Thyroid gland (tissue), 4 donors: ENCODE data around the gene SCN4B.

Source experiments
- POLR2A ChIP-seq, 2 donors: fragments of 450-650 bp; IDR thresholded peaks; one replicate each; pipeline ENCODE4 v1.6.1; 2017; ENCODE audit warnings: antibody characterized with exemption in 2 of 2, mild to moderate bottlenecking in 2 of 2, moderate library complexity in 1 of 2
- TF ChIP-seq, protein P1 (sequence below), 6 experiments: fragments of 200-600 bp in 3 of 6; fragments of 450-650 bp in 3 of 6; sonication (generic) in 3 of 6; IDR thresholded peaks; one replicate each; pipeline ENCODE4 v1.5.1; 2016 to 2019; ENCODE audit warnings: antibody characterized with exemption in 6 of 6, mild to moderate bottlenecking in 2 of 6, inconsistent platforms in 1 of 6, moderate library complexity in 1 of 6

DNA sequence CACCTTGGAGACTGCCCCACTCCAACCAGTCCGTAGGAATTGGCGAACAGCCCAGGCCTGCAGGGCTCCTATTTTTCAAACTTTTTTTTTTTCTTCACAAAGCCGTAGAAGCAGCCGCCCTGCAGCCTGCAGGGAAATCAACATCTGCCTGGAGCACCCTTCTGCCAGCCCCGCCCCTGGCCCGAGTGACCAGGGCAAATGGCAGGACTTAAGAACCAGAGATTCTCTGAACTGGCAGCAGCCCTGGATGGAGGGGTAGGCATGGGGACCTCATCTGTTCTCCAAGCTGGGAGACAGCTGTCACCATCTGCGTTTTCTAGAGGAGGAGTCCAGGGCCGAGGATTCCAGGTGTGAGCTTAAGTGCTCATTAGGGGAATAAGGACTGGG, 18.3 kb upstream of the SCN4B start:
- TF ChIP-seq, protein P1, sequence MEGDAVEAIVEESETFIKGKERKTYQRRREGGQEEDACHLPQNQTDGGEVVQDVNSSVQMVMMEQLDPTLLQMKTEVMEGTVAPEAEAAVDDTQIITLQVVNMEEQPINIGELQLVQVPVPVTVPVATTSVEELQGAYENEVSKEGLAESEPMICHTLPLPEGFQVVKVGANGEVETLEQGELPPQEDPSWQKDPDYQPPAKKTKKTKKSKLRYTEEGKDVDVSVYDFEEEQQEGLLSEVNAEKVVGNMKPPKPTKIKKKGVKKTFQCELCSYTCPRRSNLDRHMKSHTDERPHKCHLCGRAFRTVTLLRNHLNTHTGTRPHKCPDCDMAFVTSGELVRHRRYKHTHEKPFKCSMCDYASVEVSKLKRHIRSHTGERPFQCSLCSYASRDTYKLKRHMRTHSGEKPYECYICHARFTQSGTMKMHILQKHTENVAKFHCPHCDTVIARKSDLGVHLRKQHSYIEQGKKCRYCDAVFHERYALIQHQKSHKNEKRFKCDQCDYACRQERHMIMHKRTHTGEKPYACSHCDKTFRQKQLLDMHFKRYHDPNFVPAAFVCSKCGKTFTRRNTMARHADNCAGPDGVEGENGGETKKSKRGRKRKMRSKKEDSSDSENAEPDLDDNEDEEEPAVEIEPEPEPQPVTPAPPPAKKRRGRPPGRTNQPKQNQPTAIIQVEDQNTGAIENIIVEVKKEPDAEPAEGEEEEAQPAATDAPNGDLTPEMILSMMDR (IDR thresholded peaks at IDR 0.05) = no peak
- TF ChIP-seq POLR2A (IDR thresholded peaks at IDR 0.05) = no peak
